ENCODE results near the gene RPS5.
A peak's percentile ranks its signal among the peaks of the same experiment; 100 is the strongest.
"Not testable (repeated sequence)": the region's sequence is repeated elsewhere in the genome, so short reads cannot be mapped to it uniquely, and the experiment has no call there.

The RPS5 gene

DNA sequence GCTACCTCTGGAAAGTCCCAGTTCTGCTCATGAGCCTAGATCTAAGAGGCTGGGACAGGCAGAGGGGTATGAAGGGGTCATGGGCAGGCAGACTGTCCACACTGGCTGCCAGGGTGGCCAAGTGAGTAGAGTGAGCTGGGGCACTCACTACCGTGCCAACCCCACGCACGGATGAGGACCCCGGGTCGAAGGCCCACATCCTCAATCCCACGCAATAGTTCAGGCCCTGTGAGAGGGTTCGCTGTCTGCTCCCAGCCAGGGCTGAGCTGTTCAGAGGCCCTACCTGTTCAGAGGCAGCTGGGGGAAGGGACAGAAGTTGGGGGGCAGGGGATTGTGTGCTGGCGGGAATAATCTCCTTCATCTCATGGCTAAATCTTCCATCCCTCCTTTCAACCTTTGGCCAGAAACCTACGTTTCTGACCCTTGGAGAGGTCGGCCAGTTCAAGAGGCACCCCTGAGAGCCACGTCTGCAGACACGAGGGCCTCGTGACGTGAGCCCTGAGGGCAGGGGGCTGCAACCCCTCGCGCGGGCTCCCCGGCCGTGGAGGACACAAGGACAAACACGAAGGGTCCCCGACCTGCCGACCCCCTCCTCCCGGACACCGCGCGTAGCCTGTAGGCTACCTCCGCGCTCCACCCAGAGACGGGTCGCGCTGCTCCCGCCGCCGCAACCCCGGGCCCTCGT, 1.0 kb upstream of the RPS5 start:
- no peak for DNase-seq

DNA sequence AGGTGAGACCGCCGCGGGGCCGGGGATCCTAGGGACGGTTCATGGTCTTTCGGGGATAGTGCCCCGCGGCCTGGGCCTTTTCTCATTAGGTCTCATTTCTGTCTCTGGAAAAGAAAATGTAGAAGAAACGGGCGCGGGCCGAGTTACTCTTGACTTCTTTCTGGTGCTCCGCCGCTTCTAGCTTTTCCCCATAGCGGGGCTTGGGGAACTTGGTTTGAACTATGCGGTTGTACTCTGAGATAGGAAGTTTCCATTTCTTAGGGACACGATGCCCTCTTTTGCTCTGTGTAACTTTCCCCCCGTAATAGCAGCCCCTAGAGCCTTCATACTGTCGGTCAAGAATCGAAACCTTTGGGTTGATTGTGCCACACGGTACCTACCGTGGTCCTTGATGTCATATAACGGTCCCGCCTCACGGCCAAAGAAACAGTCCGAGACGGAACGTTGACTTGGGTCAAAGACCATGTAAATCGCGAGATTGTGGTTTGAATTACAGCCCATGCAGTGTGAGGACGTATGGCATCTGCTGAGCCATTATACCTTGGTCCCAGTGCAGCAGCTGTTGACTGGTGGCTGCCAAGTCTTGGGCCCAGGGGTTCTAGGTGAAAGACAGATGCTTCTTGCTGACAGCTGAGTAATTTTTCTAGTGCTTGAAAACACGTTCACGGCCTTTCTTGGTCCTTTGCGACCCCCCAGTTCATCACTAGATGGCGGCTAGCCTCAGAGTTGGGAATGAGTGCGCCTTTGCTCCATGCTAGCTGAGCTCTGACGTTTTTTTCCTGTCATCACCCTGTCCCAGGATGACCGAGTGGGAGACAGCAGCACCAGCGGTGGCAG, 487 bp downstream of the RPS5 start:
- no peak for DNase-seq

DNA sequence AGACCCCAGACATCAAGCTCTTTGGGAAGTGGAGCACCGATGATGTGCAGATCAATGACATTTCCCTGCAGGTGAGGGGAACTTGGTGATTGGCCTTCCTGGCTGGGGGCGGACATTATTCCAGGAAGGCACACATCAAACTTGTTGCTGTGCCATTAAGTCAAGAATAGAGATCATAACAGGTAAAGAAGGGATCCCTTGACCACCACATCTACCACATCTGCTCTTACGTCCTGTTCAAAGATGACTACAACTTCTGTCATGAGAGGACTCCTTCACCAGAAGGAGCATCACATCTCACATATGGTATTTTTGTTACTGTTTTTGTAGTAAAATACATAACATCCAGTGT, 1.1 kb downstream of the RPS5 start:
- no peak for DNase-seq

DNA sequence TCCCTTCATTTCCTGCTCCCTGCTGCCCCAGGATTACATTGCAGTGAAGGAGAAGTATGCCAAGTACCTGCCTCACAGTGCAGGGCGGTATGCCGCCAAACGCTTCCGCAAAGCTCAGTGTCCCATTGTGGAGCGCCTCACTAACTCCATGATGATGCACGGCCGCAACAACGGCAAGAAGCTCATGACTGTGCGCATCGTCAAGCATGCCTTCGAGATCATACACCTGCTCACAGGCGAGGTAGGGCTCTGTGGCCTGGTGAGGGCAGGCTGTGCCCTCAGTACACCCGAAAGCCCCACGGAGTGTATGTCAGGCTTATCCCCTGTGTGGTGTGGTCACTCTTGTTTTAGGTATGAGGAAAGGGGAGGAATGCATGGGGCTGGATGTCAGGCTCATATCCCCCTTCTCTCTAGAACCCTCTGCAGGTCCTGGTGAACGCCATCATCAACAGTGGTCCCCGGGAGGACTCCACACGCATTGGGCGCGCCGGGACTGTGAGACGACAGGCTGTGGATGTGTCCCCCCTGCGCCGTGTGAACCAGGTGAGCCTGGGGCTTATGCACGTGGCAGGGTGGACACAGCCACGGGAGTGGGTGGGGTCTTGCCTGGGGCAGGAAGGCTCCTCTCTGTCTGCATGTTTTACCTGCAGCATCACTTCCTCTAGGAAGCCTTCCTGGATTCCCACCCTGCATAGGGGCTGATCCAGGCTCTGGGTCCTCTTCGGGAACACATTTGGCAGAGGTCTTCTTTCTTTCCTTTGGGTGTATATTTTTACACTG, 6.1 kb downstream of the RPS5 start:
- DNase-seq = no peak

DNA sequence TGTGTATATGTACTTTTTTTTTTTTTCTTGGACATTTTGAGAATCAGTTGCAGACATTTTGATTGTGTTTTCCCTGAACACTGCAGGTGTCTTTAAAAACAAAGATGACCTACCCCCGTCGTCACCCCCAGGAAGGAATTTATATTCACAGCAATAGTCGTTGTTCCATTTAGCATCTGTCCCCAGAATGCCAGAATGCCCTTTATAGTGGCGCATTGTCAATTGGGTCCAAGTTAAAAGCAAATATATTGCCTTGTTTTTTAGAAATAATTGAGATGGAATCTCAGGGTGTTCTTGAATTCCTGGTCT, 6.6 kb downstream of the RPS5 start:
- DNase-seq = no peak

DNA sequence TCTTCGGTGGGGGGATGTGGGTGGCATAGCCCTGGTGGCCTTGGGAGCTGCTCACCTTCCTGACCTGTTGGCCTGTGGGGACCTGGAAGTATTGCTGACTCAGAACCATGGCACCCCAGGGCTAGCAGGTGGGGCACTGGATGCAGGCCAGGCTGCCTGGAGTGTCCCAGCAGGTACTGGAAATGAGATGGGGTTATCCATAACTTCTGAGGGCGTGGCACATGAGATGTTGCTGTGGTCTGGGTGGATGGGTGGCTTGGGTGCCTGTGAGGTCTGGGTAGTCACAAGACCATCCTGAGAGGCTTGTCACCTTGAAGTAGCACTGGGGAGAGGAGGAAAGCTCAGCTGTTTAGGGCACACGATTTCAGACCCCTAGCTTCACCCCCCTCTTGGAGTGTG, 7.8 kb downstream of the RPS5 start:
- DNase-seq = no peak

DNA sequence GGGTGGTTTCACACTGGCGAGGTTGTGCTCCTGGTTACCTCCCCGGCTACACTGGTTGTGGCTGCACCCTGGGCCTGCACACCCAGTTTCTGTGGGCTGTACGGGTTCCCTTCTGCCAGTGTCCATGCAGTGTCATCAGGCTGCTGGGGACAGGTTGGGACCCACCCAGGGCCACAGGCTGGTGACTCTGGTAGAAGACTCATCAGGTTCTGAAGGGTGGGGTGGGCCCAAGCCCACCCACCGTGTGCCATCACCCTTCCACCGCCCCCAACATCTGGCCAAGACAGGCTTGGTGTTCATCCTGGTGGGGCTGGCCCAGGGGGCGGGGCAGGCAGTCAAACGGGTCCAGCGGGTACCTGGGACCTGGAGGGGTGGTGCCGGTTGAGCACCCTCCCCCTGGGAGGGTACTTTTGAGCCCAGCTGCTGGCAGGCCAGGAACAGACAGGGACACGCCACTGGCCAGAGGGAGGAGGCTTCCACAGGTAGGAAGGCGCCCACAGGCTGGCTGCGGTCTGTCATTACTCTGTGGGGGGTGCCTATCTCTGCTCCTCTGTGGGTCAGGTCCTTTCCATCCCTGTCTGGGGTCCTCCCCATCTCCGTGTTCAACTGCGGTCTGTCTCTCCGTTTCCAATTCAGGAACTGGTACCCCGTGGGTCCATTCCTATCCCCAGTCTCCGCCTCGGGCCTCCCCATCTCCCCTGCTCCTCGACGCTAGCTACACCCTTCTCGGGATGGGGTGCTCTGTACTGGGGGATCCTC, 8.3 kb downstream of the RPS5 start, which contains the start of gene RNF225:
Gene RNF225 (plus strand): TSS at position 437 of the 759 bp plus-strand sequence. CDS start 434 bp downstream, outside the sequence.
- DNase-seq = no peak

DNA sequence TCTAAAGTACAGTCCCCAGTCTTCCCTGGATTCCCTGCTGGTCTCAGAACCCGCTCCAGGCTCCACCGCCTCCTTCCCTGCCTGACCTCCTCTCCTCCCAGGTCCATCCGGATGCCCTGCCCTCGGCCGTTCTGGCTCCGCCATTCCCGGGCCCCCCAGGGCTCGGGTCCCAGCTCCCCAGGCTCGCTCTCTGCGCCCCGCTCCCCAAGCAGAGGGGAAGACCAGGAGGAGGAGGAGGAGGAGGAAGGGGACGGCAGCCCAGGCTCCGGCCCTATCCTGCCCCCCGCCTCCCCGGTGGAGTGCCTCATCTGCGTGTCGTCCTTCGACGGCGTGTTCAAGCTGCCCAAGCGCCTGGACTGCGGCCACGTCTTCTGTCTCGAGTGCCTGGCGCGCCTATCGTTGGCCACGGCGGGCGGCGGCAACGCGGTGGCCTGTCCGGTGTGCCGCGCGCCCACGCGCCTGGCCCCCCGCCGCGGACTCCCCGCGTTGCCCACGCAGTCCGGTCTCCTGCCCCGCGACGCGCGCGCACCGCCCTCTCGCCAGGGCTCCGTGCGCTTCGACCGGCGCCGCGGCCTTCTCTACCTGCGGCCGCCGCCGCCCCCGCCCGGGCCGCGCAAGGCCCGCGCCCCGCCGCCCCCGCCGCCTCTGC, 9.0 kb downstream of the RPS5 start:
- peak; percentile 9 for DNase-seq

DNA sequence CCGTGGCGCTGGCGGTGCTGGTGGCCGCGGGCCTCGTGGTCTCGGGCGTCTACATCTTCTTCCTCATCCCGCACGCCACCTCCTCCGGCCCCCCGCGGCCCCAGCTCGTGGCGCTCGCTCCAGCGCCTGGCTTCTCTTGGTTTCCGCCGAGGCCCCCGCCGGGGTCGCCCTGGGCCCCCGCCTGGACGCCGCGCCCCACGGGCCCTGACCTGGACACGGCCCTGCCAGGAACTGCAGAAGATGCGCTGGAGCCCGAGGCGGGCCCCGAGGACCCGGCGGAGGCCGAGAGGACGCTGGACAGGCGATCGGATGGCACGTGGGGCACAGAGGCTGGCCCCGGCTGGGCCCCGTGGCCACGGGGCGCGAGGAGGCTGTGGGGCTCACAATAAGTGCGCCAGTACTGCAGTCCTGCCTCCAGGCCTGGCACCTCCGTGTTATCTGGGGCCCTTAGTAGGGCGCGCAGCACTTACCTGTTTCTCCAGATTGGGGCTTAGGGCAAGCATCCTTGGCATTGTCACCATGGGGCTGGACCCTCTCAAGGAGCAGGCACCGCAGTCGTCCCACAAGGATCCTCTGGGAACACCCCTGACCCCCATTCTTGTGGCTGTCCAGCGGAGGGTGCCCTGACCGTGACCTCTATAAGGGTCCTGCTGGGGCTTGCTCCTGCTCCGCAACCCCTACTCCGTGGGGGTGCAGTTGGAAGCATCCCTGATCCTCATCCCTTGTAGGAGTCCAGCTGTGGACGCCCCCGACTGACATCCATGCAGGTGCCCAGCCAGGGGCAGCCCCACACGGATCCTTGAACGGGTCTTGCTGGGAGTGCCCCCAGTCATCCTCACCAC, 9.8 kb downstream of the RPS5 start:
- DNase-seq = no peak

DNA sequence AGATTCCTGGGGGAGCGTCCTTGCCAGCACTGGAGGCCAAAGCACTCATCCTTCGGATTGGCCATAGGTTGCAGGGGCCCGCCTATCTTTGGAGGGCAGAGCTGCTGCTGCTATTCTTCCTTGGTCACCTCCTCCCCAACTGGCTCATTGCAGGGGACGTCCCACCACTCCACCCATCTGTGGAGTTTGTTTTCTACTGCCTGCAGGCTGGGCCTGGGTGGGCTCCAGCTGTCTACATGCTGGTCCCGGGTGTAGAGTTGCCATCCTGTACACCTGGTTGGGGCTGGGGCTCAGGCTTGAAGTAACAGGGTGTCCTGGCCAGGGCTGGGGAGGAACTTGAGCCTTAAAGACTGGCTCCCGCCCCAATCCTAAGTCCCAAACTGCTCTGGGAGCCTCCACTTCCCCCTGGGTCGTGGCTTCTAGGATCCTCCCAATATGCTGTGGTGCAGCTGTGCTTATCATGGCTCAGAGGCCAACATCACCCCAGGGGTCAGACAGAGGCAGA, 10.5 kb downstream of the RPS5 start:
- DNase-seq = no peak

DNA sequence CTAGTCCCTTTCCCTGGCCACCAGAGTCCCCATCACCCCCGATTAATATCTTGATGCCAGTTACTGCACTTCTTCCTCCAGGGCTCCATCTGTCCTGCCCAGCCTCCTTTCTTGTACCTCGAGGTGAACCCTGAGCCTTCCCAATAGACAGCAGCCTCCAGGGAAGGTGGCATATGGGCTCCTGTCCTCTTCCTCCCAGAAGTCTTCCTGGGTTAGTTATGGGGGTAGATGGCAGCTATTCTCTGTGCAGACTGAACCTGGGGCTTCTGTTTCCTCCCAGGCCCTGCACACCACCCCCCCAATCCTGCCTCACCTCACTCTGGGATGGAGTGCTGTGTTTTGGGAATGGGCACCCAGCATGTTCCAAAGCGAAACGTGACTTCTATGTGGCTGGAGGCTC, 11.0 kb downstream of the RPS5 start:
- no peak for DNase-seq

DNA sequence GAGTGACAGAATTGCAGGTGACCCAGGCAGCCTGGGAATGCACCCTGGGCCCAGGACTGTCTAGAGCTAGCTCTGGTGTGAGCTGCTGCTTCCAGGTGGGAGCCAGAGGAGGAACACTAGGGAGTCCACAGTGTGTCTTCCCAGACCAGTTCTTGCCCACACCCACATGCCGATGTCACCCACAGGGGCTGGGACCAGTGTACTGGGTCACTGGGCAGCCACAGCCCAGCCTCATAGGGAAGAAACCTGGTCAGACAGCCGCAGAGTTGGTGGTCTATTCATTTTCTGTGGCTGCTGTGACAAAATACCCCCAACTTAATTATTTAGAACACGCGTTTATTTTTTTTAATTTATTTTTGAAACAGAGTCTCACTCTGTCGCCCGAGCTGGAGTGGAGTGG, 11.5 kb downstream of the RPS5 start:
- DNase-seq = no peak

DNA sequence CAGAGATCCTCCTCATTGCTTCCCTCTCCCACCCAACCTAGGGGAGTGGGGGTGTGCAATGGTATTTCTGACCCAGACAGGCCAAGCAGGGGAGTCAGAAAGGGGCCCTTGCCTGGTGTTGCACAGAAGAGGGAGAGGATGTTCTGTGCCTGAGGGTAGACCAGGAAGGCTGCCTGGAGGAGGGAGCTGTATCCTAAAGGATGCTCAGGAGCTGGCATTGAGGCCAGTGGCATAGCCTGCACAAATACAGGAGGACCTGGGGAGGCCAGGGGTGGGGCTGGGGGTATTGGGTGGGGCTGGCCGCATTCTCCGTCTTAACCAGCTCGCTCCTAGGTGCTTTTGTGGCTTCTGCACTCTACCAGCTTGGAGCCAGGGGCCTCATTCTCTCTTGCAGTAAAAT, 12.8 kb downstream of the RPS5 start:
- DNase-seq = no peak

DNA sequence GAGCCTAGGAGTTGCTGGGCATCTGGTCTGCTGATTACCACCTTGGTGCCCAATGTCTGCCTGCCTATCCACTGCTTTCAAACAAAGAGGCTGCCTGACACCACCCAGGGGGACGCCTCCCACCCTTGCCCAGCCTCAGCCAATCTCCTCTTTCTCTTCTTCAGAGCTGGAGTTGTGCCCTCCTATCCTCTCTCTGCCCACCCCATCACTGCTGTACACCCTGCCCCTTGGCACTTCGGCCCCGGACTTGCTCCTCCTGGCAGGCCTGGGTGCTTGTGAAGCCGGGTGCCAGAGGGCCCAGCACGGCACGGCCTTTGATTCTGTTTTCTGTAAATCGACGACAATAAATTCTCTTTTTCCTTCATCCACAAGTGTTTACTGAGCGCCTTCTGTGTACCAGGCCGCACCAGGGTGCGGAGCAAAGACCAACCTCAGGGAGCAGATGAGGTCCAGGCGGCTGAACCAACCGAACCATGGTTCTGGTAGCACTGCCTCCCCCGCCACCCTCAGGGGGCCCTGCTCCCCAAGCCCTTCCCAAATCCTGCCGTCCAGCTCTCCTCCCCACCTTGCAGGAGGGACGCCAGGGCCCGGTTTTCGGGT, 13.3 kb downstream of the RPS5 start:
- DNase-seq = no peak

DNA sequence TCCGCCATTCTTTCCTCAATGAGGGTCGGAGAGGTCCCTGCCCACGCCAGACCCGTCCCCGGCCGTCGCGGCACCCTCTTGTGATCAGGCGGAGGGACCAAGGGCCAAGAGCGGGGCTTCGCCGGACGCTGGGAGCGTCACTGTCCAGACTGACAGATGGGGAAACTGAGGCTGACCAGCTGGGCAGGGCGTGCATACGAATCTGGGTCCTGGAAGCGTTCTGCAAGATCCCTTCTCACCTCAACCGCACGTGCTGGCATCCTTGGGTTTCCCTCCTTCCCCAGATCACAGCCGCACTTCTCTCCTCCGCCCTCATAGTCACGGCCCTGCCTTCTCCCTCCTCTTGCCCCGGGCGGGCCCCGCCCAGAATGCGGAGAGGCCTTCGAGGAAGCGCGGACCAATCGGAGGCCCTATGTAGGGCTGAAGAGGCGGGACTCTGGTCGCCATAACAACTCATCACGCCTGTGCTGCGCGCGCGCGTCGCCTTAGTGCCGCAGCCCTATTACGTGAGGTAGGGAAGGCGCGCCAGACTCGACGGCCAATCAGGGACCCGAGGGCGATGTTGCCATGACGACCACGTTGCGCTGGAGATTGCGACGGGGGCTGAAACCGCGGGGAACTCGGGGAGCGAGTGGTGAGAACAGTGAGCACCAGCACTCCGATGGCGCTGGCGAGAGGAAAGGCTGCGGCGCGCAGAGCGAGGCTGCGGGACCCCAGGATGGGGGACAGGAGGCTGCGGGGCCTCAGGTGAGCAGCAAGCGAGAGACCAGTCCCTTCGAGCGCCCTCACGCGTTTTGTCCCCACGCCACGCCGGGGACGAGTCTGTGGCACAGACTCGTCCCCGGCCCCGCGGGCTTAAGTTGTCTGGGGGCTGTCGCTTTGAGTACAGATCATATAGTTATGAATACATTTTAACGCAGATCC, 14.1 kb downstream of the RPS5 start:
- DNase-seq = peak; percentile 96

DNA sequence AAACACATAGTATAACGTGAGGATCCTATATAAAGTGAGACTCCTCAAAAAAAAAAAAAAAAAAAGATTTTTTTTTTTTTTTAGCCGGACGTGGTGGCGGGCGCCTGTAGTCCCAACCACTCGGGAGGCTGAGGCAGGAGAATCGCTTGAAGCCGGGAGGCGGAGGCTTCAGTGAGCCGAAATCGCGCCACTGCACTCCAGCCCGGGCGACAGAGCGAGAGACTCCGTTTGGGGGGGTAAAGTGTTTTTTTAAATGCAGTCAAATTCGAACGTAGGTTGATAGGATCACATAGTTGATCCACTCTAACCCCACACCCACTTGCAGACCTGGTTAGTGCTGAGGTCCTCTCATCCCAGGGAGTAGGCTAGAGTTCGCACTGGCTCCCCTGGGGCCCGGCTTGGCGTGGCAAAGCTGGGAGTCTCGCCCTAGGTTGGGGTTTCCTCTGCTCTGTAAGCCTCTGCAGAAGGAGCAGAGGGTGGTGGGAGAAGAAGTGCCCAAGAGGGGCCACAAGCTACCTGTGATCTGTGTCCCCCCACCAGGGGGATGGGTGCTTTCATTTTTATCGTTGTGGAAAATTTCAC, 14.9 kb downstream of the RPS5 start:
- no peak for DNase-seq

DNA sequence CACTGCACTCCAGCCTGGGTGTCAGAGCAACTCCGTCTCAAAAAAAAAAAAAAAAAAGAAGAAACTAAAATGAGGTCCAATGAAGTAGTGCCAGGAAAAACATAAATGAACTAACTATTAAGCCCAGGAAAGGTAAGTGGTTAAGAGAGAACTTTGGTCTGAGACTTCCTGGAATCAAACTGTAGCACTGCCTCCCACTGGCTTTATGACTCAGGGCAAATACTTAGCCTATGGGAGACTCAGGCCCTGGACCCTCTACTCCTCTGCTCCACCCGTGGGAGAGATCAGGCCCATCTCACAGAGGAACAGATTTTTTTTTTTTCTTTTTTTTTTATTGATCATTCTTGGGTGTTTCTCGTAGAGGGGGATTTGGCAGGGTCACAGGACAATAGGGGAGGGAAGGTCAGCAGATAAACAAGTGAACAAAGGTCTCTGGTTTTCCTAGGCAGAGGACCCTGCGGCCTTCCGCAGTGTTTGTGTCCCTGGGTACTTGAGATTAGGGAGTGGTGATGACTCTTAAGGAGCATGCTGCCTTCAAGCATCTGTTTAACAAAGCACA, 16.9 kb downstream of the RPS5 start:
- not testable (repeated sequence) for DNase-seq

DNA sequence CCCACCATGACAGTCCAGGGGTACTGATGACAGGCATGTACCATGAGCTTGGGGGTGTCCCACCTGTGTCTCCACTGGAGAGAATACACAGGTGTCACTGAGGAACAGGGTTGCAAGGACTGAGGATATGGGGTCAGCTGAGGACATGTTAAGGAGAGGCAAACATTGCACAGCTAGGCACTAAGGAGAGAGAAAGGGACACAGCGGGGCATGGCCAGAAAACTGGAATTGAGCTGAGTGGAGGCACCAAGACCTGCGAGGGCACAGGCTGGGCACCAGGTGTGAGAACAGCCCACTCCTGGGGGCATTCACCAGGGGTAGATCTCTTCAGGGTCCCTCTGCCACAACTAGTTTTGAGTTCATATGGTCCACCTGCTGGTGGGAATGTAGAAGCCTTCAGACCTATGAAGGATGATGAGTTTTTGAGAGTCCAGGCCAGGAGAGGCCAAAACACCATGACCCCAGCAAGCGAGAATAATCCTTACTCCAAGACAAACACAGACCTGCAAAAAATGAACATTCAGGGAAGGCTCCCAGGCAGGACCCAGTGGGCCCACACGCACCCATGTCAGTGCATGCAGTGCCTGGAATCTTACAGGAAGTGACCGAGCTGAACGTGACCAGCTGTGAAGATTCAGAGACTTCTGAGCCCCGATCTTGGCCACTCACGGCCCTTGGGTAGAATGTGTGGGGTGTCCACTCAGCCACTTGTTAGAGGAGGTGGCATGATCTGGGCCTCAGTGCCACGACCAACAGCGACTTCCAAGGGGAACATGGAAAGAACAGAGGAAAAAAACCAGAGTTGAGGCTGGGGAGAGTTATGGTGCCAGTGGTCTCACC, 20.0 kb downstream of the RPS5 start:
- DNase-seq = no peak
